Large intestine (tissue), 12 donors: Measurements from ENCODE around the gene ULK4. TPM values are rescaled to one million over a fixed set of nuclear protein-coding genes. Genes with fewer than 3 reads are reported as not detected.

Experiments used
- DNase-seq, 2 donors: peaks; one replicate each; pipeline versions ENCODE4 v3.0.0 to v3.0.0-alpha.2; 2013
- H3K27ac ChIP-seq: one replicate; pipeline ENCODE4 v1.5.1; 2013; ENCODE audit warnings: low read length
- H3K27me3 ChIP-seq: 2 replicates; pipeline ENCODE4 v1.6.1; 2013; ENCODE audit warnings: low read length; ENCODE audit not compliant: control insufficient read depth, insufficient read depth
- H3K36me3 ChIP-seq: 2 replicates; pipeline ENCODE4 v1.6.1; 2013; ENCODE audit warnings: low read length; ENCODE audit not compliant: control insufficient read depth, insufficient read depth
- H3K4me1 ChIP-seq: one replicate; pipeline ENCODE4 v1.6.1; 2013; ENCODE audit warnings: low read length; ENCODE audit not compliant: control insufficient read depth, insufficient read depth
- H3K4me3 ChIP-seq: one replicate; pipeline ENCODE4 v1.5.1; 2013; ENCODE audit warnings: low read length
- H3K9me3 ChIP-seq: one replicate; pipeline ENCODE4 v1.6.1; 2013; ENCODE audit warnings: mild to moderate bottlenecking, low read depth, low read length, moderate library complexity; ENCODE audit not compliant: control insufficient read depth
- WGBS: methylation state at CpG from one replicate; pipeline ENCODE4 v1.1.5; 2013; ENCODE audit warnings: low lambda C conversion rate; ENCODE audit not compliant: insufficient coverage; 5-methylcytosine and 5-hydroxymethylcytosine counted together
- long read RNA-seq, 11 donors: transcript quantifications; one replicate each; lab custom pipeline, GENCODE V29; 2026
- polyA plus RNA-seq: library from polyadenylated mRNA; unstranded; fragments of 120-200 nt; gene quantifications from one replicate; pipeline ENCODE4 v1.2.1, GENCODE V29; 2013

The ULK4 gene
- polyA plus RNA-seq = 2.1 TPM
- long read RNA-seq, donor 1 = 0 reads
- long read RNA-seq, donor 2 = 0 reads
- long read RNA-seq, donor 3 = 0 reads
- long read RNA-seq, donor 4, partial matches to known transcripts = 0 of 1 reads
- long read RNA-seq, donor 4, other reads (novel, unspliced or antisense) = 0 of 1 reads
- long read RNA-seq, donor 5 = 0 reads
- long read RNA-seq, donor 6 = 0 reads
- long read RNA-seq, donor 7 = 0 reads
- long read RNA-seq, donor 8 = 0 reads
- long read RNA-seq, donor 9, partial matches to known transcripts = 0 of 1 reads
- long read RNA-seq, donor 9, other reads (novel, unspliced or antisense) = 0 of 1 reads
- long read RNA-seq, donor 10 = 0 reads
- long read RNA-seq, donor 11 = 0 reads

GRCh38 chr3:41961751-41962679 is at the start of gene ULK4:
ULK4 (minus strand) TSS chr3:41962103; CDS start chr3:41954759, 7,344 bp downstream.
- 0% methylated on average over 2 of the region's 58 CpGs for WGBS
- Histone ChIP-seq H3K4me3 (peak within 1 kb of the TSS; percentile 100), H3K27ac (peak within 1 kb of the TSS; percentile 86), H3K36me3 (no peaks in the 10 kb centered on the region), H3K4me1 (peaks cover 4% of the 10 kb centered on the region), H3K9me3 (no peaks in the 10 kb centered on the region), H3K27me3 (no peaks in the 10 kb centered on the region)
- peak; percentile 99 to 100 for DNase-seq

- H3K9me3 ChIP-seq = peaks cover 2% of the 10 kb centered on the region
- peaks cover 18% of the 10 kb centered on the region for H3K4me1 ChIP-seq
- no peaks in the 10 kb centered on the region for H3K36me3 ChIP-seq
- DNase-seq = peak in 1 of 2 donors; percentile 69
- no peak overlapping the region for H3K4me3 ChIP-seq
- H3K27me3 ChIP-seq = no peaks in the 10 kb centered on the region
- H3K27ac ChIP-seq = no peak overlapping the region
- 80% methylated on average over 1 of the region's 2 CpGs for WGBS
Observed at GRCh38 chr3:42010530-42010929, 48.6 kb upstream of the ULK4 start.

- DNase-seq = no peak
- no peaks in the 10 kb centered on the region for H3K36me3 ChIP-seq
- H3K9me3 ChIP-seq = peaks cover 2% of the 10 kb centered on the region
- H3K4me3 ChIP-seq = no peak overlapping the region
- no peaks in the 10 kb centered on the region for H3K27me3 ChIP-seq
- WGBS = no CpG with 5 or more reads among the region's 4 CpGs
- peaks cover 15% of the 10 kb centered on the region for H3K4me1 ChIP-seq
- no peak overlapping the region for H3K27ac ChIP-seq
Observed at GRCh38 chr3:42009456-42009855, 47.6 kb upstream of the ULK4 start.

- Histone ChIP-seq H3K4me3 (no peak overlapping the region), H3K9me3 (no peaks in the 10 kb centered on the region), H3K4me1 (peaks cover 7% of the 10 kb centered on the region), H3K36me3 (no peaks in the 10 kb centered on the region), H3K27me3 (no peaks in the 10 kb centered on the region), H3K27ac (no peak overlapping the region)
- WGBS = no CpG with 5 or more reads among the region's 3 CpGs
- no peak for DNase-seq
Observed at GRCh38 chr3:42007785-42008184, 45.9 kb upstream of the ULK4 start.

- Histone ChIP-seq H3K4me3 (no peak overlapping the region), H3K27ac (no peak overlapping the region), H3K27me3 (no peaks in the 10 kb centered on the region), H3K36me3 (no peaks in the 10 kb centered on the region), H3K4me1 (peaks cover 8% of the 10 kb centered on the region), H3K9me3 (no peaks in the 10 kb centered on the region)
- no CpG with 5 or more reads among the region's 4 CpGs for WGBS
- peak; percentile 70 to 85 for DNase-seq
Observed at GRCh38 chr3:42005401-42005800, 43.5 kb upstream of the ULK4 start.

GRCh38 chr3:42002790-42003189 is 40.9 kb upstream of the ULK4 start:
- DNase-seq = no peak
- no peaks in the 10 kb centered on the region for H3K27me3 ChIP-seq
- no peak overlapping the region for H3K4me3 ChIP-seq
- no peaks in the 10 kb centered on the region for H3K9me3 ChIP-seq
- no peak overlapping the region for H3K27ac ChIP-seq
- H3K4me1 ChIP-seq = peaks cover 15% of the 10 kb centered on the region
- H3K36me3 ChIP-seq = no peaks in the 10 kb centered on the region
- WGBS = no CpG with 5 or more reads among the region's 4 CpGs

GRCh38 chr3:42001777-42002176 is 39.9 kb upstream of the ULK4 start:
- DNase-seq = no peak
- Histone ChIP-seq H3K27ac (no peak overlapping the region), H3K36me3 (no peaks in the 10 kb centered on the region), H3K4me1 (peaks cover 15% of the 10 kb centered on the region), H3K9me3 (no peaks in the 10 kb centered on the region), H3K4me3 (no peak overlapping the region), H3K27me3 (no peaks in the 10 kb centered on the region)
- 67% methylated on average over 1 of the region's 1 CpG for WGBS

GRCh38 chr3:41999909-42000308 is 38.0 kb upstream of the ULK4 start:
- 33% methylated on average over 1 of the region's 1 CpG for WGBS
- peaks cover 12% of the 10 kb centered on the region for H3K4me1 ChIP-seq
- no peak overlapping the region for H3K27ac ChIP-seq
- H3K36me3 ChIP-seq = no peaks in the 10 kb centered on the region
- H3K9me3 ChIP-seq = no peaks in the 10 kb centered on the region
- H3K27me3 ChIP-seq = no peaks in the 10 kb centered on the region
- DNase-seq = peak in 1 of 2 donors; percentile 69
- H3K4me3 ChIP-seq = no peak overlapping the region

- no peak overlapping the region for H3K27ac ChIP-seq
Observed at GRCh38 chr3:41997702-41998550, 36.0 kb upstream of the ULK4 start.

GRCh38 chr3:41991437-41991836 is 29.5 kb upstream of the ULK4 start:
- H3K36me3 ChIP-seq = no peaks in the 10 kb centered on the region
- H3K4me1 ChIP-seq = peaks cover 21% of the 10 kb centered on the region
- H3K27ac ChIP-seq = no peak overlapping the region
- no peaks in the 10 kb centered on the region for H3K9me3 ChIP-seq
- WGBS = 38% methylated on average over 1 of the region's 3 CpGs
- H3K27me3 ChIP-seq = no peaks in the 10 kb centered on the region
- no peak for DNase-seq
- no peak overlapping the region for H3K4me3 ChIP-seq

More at GRCh38 chr3:41997702-41998550, 36.0 kb upstream of the ULK4 start:
- Histone ChIP-seq H3K27me3 (no peaks in the 10 kb centered on the region), H3K4me1 (peaks cover 9% of the 10 kb centered on the region), H3K4me3 (no peak overlapping the region), H3K9me3 (no peaks in the 10 kb centered on the region), H3K36me3 (no peaks in the 10 kb centered on the region)
- WGBS = no CpG with 5 or more reads among the region's 6 CpGs
- DNase-seq = no peak
